ENCODE measurements around the gene MAP6D1.

Gene MAP6D1

DNA sequence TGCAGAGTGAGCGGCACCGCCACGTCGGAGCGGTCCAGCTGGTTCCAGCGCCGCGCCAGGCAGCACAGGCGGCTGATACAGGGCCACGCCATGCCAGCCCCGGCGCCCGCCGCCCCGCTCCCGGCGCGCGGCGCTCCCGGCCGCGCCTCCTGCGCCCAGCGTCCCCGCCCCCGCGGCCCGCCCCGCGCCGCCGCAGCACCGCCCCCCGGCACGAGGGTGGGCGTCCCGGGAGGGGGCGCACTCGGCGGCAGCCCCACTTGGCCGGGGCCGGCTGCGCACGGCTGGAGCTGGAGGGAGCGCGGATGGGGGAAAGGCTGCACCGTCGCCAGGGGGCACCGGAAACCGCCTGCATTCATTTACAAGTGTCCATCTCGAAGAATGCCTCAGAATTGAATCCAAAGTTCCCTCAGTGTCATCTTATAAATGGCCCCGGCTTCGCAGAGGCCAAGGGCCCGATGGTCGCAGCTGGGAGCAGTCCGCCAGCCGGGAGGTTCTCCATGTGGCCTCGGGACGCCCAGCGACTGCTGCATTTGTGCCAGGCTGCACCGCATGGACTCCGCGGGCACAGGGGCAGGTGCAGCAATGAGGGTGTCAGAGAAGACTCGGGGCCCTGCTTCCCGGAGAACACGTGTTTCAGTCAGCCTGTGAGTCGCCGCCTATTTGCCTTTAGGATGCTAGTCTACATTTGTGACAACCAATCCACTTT, at the start of gene MAP6D1:
TSS of gene MAP6D1 (minus strand) at position 122 of the 706 bp plus-strand sequence. CDS start at position 92, 30 bp downstream.
- H3K4me3 ChIP-seq (replicated peaks; ENCODE audit: low read depth, low read length), result peak within 1 kb of the TSS; percentile 65
- TF ChIP-seq CTCF (IDR thresholded peaks at IDR 0.05; ENCODE audit: low read depth, low read length, missing control alignments), result peak; percentile 49
- DNase-seq (ENCODE audit: extremely low read depth, low read depth), result peak; percentile 30

GRCh38 chr3:183873914-183874313, 48.5 kb upstream of the MAP6D1 start:
- H3K4me3 ChIP-seq (replicated peaks; ENCODE audit: low read depth, low read length), result no peak overlapping the region
- no peak for TF ChIP-seq CTCF (IDR thresholded peaks at IDR 0.05; ENCODE audit: low read depth, low read length, missing control alignments)

GRCh38 chr3:183871541-183871940, 46.2 kb upstream of the MAP6D1 start:
- H3K4me3 ChIP-seq (replicated peaks; ENCODE audit: low read depth, low read length), result no peak overlapping the region
- DNase-seq (ENCODE audit: extremely low read depth, low read depth), result no peak
- no peak for TF ChIP-seq CTCF (IDR thresholded peaks at IDR 0.05; ENCODE audit: low read depth, low read length, missing control alignments)

More at GRCh38 chr3:183873914-183874313, 48.5 kb upstream of the MAP6D1 start:
- no peak for DNase-seq (ENCODE audit: extremely low read depth, low read depth)

DNA sequence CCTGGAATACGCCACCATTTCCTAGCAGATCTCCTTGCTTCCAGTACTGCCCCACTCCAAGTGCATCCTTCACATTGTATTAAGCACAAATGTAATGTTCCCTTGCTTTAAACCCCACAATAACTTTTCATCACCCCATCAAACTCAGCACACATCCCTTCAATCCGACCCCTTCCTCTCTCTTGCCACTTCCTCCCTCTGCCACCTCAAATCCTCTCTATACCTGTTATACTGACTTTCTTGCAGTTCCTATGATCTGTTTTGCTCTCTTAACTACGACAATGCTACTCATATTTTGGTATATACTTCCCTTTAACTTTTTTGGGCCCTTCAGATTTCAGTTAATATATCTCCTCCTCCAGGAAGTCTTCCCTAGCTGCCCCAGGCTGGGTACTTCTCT, 45.2 kb upstream of the MAP6D1 start:
- TF ChIP-seq CTCF (IDR thresholded peaks at IDR 0.05; ENCODE audit: low read depth, low read length, missing control alignments), result no peak
- no peak overlapping the region for H3K4me3 ChIP-seq (replicated peaks; ENCODE audit: low read depth, low read length)
- no peak for DNase-seq (ENCODE audit: extremely low read depth, low read depth)

DNA sequence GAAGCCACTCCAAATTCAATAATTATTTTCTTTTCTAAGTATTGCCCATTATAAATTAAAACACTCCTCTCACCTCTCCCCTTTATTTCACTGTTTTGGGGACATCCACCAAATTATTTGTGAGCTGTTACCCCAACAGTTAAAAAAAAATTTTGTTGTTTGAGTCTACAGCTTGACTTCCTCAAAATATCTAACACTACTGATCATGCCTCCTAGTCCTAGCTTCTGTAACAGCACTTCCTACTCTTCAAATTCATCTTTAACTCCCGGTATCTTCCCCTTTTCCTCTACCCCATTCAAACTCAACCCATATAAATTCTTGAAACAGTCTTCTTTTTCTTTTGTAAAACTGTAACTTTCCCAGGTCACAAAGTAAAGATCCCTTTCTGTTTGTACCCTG, 43.4 kb upstream of the MAP6D1 start:
- DNase-seq (ENCODE audit: extremely low read depth, low read depth), result no peak
- TF ChIP-seq CTCF (IDR thresholded peaks at IDR 0.05; ENCODE audit: low read depth, low read length, missing control alignments), result no peak
- H3K4me3 ChIP-seq (replicated peaks; ENCODE audit: low read depth, low read length), result no peak overlapping the region

DNA sequence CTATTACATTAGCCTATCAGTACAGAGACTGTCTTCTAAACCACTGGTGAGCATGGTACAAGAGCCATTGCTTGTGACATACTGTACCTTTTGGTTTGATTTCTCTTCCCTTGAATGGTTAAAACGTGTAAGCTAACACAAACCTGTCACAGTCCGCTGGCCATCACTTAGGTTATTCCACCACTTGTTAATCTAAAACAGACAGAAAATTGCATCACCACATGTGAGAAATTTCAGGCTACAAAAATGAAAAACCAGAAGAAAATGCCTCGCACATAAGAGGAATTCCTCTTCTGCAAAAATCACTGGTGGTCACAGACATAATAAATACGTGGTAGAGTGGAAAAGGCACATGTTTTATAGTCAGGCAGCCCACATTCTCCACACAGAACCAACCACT, 37.2 kb upstream of the MAP6D1 start:
- no peak for DNase-seq (ENCODE audit: extremely low read depth, low read depth)
- TF ChIP-seq CTCF (IDR thresholded peaks at IDR 0.05; ENCODE audit: low read depth, low read length, missing control alignments), result no peak
- H3K4me3 ChIP-seq (replicated peaks; ENCODE audit: low read depth, low read length), result no peak overlapping the region

- TF ChIP-seq CTCF (IDR thresholded peaks at IDR 0.05; ENCODE audit: low read depth, low read length, missing control alignments), result no peak
- no peak overlapping the region for H3K4me3 ChIP-seq (replicated peaks; ENCODE audit: low read depth, low read length)
- DNase-seq (ENCODE audit: extremely low read depth, low read depth), result no peak
These were observed 32.5 kb upstream of the MAP6D1 start for GRCh38 chr3:183857863-183858262.

Data from HFF-Myc (cell line).